Limb (tissue), 2 donors: ENCODE results near the gene EFTUD2.
"Not testable (repeated sequence)": the region's sequence is repeated elsewhere in the genome, so short reads cannot be mapped to it uniquely, and the experiment has no call there.

Experiments used
- DNase-seq, 2 donors: peaks; one replicate each; pipeline ENCODE4 v3.0.0-alpha.2; 2016; ENCODE audit errors: extremely low spot score in 2 of 2

The EFTUD2 gene

DNA sequence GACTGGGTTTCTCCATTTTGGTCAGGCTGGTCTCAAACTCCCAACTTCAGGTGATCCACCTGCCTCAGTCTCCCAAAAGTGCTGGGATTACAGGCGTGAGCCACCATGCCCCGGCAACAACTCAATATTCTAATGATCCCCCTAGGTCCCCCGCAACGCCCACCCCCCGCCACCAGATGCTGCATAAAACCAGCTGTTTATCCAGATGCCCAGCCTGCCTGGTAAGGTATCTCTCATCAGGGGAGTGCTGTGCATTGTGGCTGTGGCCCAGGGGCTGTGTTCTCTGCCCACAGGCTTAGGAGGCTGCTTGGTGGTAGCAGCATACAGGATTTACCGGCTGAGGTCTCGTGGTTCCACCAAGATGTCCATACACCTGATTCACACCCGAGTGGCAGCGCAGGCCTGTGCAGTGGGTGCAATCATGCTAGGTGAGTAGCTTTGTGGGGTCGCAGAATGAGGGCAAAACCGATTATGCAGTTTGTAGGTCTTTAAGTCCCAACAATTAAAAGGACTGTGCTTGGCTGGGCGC is 50.2 kb downstream of the EFTUD2 start:
- DNase-seq, result no peak

DNA sequence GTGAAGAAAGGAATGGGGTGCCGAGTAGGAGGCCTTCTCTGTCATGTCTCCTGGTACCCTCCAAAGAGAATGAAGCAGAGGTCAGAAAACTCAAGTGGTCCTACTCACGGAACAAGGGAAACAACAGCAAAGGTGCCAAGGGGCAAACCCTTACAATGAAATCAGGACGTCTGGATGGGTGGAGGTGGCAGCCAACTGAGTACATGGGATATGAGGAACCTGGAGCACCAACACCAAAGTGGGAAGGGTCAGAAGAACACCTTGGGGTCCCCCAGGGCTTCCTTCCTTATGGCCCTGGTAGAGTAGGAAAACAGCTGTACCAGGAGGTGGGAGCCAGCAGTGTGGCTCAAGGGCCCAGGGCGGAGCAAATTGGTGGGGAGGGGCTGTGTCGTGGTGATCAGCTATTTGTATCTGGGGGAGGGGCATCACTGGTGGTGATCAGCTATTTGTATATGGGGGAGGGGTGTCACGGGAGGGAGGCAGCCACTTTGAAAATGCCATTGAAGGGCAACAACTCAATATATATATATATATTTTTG is 50.9 kb downstream of the EFTUD2 start:
- DNase-seq, result no peak

DNA sequence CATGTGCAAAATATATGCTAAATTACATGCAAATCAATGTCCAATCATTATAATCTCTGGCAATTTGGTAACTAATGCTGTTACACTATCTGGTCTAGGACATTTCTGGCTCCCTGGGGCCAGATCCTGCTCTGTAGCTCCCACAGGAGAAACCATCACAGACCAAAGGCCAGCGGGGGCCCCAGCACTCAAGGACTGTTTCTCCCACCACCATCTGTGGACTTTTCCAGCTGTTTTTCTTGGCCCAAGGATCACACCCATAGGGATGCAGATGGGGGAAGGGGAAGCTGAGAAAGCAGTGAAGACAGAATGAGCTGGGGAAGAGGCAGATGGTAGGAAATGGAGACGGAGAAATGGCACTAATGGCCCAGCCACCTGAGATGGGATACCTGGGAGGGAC is 51.7 kb downstream of the EFTUD2 start, which contains the start of gene HIGD1B:
TSS of gene HIGD1B (plus strand) at position 298 of the 400 bp plus-strand sequence. CDS start 270 bp downstream, outside the sequence.
- no peak for DNase-seq

DNA sequence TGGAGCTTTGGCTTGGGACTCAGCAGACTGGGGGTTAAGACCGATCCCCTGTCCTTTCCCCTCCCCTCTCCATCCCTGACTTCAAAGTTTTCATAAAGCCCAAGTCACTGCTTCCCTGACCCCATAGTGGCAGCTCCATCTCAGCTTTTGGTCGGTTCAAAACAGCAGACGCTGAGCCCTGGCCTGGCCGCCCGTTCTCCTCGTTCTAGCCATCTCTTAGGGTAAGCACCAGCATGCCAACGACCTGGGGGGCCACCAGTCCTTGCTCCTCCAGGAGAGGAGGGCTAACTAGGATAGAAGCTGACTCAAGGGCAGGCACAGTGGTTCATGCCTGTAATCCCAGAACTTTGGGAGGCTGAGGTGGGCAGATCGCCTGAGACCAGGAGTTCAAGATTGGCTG is 53.0 kb downstream of the EFTUD2 start:
- no peak for DNase-seq

DNA sequence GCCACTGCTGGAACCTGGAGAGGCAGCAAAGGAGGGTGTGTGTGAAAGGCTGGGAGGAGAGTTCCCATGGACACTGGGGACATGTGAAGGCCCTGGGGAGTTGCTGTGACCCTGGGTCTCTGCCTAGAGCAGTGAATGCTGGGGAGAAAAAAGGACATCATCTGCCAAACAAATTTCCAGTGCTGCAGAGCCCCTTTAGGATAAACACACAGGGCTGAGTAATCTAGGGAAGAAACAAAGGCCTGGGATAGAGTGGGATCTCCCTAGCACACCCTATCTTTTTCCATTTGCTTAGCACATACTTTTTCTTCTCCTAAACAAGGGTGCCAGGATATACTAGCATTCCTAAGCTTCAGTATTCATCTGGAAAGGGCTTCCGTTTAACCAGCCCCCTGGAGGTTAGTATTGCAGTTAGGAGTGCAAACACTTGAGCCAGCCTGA is 54.8 kb downstream of the EFTUD2 start:
- no peak for DNase-seq

DNA sequence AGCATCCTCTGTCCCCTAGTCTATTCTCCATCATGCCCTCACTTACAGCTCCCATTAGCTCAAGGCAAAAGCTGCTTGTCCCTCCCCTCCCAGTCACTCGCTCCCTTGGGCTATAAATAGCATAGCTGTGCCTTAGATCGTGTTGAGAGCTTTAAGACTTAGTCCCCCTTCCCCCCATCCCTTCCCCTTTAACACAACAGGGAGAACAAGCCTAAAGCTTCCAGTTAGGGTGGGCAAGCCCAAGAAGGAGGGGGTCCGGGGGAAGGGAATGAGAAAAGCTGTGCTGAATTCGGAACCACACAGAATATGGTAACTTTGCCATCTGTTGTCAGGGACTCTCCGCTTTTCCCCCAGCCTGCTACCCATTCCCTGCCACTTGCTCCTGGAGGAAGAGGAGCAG is 56.5 kb downstream of the EFTUD2 start:
- peak in 1 of 2 donors; percentile 12 for DNase-seq

DNA sequence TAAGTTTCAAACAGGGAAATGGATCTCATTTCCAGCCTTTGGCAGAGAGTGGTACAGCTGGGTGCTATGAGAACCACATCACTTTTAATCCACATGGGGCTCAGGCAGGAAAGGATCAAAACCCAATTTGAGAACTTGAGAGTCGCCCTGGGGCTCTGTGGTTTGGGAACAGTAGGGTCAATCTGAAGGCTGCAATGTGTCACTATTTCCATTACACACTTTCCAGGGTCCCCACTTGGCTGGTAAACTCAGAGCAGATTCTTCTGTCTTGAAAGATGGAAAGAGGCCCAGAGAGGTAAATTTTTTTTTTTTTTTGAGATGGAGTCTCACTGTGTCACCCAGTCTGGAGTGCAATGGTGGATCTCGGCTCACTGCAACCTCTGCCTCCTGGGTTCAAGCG is 58.3 kb downstream of the EFTUD2 start:
- peak in 1 of 2 donors; percentile 40 for DNase-seq

DNA sequence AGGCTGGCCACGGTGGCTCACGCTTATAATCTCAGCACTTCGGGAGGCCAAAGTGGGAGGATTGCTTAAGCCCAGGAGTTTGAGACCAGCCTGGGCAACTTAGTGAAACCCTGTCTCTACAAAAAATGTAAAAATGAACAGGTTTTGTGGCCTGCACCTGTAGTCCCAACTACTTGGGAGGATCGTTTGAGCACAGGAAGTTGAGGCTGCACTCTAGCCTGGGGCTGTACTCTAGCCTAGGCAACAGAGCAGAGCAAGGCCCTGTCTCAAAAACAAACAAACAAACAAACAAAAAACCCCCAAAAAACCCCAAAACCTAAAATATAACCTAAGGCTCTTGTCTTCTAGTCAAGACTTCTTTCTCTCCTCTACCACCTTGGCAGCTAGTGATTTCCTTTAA is 59.0 kb downstream of the EFTUD2 start:
- no peak for DNase-seq

DNA sequence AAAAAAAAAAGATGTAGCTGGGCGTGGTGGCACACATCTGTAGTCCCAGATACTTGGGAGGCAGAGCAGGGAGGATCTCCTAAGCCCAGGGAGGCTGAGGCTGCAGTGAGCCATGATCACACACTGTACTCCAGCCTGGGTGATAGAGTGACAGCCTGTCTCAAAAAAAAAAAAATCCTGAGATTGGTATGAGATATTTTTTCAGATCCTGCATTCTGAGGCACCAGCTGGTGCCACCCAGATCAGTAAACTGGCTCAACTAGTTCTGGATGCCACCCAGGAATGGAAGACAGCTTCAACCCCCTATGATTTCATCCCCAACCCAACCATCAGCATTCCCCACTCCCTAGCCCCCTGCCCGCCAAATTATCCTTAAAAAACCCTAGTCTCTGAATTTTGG is 62.0 kb downstream of the EFTUD2 start:
- no peak for DNase-seq

DNA sequence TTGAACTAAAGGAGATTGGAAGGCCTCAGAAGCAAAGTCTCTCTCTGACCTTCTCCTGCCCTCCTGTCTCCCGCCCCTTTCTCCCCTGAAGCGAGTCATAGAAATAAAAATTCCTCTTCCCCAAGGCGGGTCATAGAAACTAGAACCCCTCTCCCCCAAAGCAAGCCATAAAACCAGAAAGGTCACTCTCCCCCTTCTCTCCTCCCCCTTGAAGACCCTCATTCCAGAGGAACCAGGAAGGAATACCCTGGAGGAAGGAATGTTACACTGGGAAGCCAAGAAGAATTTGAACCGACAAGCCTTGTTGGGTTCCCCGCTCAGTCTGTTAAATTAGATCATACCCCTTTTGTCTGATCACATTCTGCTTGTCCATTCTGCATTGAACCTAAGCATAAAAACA is 66.4 kb downstream of the EFTUD2 start:
- no peak for DNase-seq

DNA sequence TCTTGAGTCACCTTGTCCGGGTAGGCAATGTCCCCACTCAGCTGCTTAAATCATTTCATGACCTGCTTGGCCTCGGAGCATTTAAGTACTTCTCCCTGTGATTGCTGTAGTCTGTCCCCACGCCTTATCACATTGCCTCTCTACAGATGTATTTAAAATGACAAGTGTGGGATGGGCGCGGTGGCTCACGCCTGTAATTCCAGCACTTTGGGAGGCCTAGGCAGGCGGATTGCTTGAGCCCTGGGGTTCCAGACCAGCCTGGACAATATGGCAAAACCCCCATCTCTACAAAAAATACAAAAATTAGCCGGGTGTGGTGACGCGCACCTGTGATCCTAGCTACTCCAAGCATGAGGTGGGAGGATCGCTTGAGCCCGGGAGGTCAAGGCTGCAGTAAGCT is 67.9 kb downstream of the EFTUD2 start:
- no peak for DNase-seq

DNA sequence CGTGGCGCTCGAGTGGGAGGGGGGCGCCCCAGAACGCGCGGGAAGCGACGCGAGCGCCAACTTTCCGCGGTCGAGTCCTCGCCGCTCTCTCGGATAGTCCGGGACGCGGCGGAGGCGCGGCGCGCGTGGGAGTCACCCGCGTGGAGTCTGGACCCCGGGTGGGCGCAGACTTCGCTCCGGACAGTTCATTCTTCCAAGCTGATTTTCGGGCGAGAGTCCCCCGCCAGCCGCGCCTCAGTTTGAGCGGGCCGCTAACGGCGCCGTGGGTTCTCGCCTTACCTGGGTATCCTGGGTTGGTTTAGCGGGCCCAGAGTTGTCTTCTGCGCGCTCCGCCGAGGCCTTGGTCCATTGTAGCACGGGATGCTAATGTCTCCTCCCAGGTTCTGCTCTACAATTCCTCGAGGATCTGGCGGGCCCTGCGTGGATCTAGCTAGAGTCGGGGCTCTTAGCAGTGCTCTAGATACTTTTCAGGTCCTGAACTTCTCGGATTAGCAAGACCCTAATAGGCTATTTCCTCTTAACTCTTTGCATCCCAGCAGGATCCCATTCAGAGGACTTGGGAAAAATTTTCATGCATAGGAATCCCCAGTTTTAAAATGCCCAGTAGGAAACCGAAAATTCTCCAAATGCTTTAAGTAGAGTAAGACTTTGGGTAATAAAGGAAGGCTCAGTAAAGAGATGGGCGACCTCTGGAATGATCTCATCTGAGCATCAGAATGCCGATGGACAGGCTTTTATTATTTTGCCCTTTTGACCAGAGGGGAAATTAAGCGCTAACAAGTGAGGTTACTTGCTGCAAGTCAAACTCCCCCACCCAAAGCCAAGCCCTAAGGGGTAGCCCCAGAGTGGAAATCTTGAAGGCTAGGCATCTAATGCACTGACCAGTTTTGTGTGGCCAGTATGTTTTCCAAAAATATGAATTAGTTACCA is 68.6 kb downstream of the EFTUD2 start:
- peak in 1 of 2 donors; percentile 22 for DNase-seq

DNA sequence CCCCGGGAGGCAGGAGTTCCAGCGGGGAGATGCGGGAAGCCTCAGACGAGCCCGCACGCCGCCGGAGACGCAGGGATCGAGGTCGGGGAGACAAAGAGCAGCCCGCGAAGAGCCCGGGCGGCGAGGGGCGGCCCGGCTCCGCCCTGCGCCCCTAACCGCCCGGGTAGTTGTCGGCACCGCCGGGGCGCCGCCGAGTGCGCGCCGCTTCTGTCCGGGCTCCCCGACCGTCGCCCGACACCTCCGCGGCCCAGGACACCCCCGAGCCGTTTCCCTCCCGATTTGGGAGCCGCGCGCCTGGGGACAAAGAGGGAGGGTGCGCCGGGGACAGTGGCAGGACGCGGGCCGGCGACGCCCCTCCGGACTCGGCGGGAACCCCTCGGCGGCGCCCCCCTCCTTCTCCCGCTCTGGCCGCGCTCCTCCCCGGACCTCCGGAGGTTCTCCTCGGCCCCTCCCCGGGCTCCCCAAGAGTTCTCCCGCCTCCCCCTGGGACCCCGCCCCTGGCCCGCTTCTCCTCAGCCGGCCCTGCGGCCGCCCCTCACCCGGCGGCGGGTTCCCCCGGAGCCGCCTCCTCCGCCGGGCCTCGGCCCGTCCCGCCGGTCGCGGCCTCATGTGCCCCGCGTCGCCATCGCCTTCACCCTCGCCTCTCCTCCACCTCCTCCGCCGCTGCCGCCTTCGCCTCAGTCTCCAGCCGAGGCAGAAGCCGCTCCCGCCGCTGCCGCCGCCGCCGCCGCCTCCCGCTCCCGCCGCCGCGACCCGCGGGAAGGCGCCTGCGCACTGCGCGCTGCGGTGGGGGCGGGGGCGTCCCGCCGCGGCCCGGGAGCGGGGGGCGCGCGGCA is 69.5 kb downstream of the EFTUD2 start, which contains the start of gene GJC1:
TSS of gene GJC1 (minus strand) at position 765 of the 836 bp plus-strand sequence. CDS start 24,470 bp downstream, outside the sequence.
- DNase-seq, result peak; percentile 21 to 81

DNA sequence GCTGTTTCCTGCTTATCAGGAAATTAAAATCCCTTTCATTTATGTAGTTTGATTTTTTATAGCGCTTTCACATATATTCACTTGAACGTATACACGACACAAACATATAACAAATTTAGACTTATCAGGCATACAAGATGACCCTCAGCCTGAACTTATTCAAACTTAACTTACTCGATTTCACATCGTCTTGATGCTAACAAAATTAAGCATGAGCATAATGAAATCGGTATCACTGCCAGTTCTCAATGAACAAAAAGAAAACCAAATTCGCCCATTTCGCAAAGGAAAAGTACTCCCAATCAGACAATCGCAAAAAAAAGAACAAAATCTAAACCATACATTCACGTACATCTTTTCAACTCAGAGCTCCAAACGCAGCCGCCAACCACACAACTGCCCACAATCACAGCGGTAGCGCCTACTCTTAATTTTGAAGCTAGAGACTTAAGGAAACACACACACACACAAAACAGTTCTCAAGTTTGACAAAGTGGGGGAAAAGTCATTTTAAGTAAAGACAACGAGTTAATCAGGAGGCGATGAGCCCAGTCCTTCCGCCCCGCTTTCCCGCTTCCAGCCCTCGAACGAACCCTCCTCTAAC is 70.2 kb downstream of the EFTUD2 start:
- DNase-seq, result peak in 1 of 2 donors; percentile 16

DNA sequence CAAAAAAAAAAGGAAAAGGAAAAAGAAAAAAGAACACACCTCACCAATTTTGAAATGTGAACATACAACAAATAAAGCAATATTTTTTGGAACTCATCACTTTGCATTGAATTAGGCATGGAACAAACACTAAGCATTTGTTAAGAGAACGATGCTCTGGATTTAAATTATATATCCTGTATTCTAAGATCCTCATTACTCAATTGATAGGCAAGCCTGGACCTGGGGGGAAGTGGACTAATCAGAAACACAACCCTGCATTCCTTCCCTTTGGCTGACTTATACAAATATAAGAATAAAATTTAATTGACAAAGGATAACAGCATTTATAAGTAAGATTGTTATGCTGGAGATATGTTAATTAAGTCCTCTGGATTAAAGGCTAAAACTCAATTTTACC is 71.4 kb downstream of the EFTUD2 start:
- no peak for DNase-seq

DNA sequence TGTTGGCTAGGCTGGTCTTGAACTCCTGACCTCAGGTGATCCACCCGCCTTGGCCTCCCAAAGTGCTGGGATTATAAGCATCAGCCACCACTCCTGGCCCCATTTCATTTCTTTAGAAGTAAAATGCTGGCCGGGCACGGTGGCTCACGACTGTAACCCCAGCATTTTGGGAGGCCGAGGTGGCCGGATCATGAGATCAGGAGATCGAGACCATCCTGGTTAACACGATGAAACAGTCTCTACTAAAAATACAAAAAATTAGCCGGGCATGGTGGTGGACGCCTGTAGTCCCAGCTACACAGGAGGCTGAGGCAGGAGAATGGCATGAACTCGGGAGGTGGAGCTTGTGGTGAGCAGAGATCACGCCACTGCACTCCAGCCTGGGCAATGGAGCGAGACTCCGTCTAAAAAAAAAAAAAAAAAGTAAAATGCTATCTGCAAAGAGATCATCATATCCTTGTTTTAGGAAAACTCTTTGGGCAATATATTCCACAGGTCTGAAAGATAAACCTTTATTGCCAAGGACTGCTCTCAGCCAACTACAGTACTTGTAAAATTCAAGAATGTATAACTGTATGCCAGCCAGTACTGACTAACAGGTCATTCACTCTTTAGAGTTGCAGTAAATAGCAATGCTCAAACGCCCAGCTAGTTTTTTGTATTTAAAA is 73.0 kb downstream of the EFTUD2 start:
- DNase-seq, result no peak

DNA sequence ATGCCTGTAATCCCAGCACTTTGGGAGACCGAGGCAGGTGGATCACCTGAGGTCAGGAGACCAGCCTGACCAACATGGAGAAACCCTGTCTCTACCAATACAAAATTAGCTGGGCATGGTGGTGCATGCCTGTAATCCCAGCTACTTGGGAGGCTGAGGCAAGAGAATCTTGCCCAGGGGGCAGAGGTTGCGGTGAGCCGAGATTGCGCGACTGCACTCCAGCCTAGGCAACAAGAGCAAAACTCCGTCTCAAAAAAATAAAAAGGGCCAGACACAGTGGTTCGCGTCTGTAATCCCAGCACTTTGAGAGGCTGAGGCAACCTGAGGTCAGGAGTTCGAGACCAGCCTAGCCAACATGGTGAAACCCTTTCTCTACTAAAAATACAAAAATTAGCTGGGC is 74.0 kb downstream of the EFTUD2 start:
- DNase-seq, result not testable (repeated sequence)

DNA sequence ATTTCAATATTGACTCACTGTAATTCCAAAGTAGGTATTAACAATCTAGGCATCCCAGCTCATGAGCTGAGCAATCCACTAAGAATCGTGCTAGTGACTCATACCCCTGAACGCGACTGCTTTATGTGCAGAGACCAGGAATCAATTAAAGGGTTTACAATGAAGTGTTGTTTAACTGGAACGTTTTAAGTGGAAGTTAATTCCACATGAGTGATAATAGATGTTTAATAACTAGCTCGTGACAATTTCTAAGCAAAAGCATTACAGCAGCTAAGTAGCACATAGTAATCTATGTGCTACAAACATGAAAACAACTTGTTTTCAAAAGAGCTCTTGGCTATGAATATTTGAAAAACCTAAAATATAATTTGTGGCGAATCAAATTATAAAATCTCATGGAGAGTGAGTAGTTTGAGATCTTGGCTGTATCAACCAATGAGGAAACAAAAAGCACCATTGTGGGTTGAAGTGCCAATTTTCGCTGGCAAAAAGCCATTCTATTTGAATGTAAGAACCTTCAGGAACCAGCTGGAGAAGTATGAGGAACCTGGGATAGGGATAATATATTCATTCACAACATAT is 78.5 kb downstream of the EFTUD2 start:
- DNase-seq, result no peak

DNA sequence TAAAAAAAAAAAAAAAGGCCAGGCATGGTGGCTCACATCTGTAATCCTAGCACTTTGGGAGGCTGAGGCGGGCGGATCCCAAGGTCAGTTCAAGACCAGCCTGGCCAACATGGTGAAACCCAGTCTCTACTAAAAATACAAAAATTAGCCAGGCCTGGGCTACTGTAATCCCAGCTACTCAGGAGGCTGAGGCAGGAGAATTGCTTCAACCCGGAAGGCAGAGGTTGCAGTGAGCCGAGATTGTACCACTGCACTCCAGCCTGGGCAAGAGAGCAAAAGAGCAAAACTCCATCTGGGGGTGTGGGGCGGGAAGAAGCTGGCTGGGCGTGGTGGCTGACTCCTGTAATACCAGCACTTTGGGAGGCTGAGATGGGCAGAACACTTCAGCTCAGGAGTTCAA is 80.7 kb downstream of the EFTUD2 start:
- not testable (repeated sequence) for DNase-seq

DNA sequence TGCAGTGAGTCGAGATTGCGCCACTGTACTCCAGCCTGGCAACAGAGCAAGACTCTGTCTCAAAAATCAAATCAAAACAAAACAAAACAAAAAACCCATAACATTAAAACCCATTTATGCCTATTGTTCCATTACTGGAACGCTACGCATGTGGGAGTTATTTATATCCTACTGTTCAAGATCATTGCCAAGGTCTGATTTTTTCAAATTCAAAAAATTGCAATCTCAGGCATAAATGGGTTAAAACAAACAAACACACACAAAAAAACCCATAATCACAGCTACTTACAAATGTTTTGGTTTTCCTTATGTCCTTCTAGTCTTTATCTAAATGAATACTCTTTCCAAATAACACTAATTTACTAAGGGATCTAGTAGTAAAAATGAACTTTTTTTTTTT is 87.0 kb downstream of the EFTUD2 start:
- no peak for DNase-seq
